Measurements from ENCODE around the gene FRRS1.

FRRS1 gene

DNA sequence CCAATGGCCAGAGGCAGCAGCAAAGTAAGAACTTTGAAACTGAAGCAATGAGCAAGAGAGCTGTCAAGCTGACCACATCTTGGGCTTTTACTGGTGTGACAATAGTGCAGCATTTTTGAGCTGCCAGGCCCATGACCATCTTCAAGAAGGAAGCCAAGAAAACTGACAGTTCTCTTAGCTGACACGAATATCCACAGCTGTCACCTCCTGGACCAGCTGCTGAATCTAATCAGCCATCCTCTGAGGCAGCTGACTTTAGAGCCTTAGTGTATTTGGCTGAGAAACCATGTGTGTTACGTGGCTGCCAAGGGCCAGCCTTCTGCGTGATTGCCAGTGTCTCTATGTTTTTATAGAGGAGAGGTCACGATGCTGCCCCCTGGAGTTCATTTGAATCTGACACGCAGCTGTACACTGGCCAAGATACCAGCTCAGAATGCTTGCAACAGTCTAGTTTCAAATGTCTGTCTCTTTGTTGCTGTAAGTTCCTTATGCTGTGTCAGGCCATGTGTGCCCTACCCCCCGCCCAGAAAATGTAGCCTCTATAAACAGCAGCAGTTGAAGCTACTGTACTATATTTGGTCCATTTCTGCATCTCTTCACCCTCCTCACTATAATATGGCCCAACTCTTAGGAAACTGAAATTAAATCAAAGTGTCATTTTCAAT, 80.8 kb downstream of the FRRS1 start:
- 45 to 47% methylated on average over 6 of the region's 6 CpGs for WGBS, 2 experiments
- Histone ChIP-seq H3K4me1 (ENCODE audit: control insufficient read depth, insufficient read depth, low read length) (no peaks in the 10 kb centered on the region), H3K4me3 (ENCODE audit: insufficient read depth, low read depth, low read length) (no peak overlapping the region), H3K36me3 (ENCODE audit: control insufficient read depth, insufficient read depth, low read length) (no peaks in the 10 kb centered on the region), H3K27ac (ENCODE audit: insufficient read depth, low read depth, low read length, poor library complexity, severe bottlenecking) (no peak overlapping the region), H3K27me3 (ENCODE audit: control insufficient read depth, insufficient read depth, low read length, poor library complexity, severe bottlenecking) (no peaks in the 10 kb centered on the region), H3K9me3 (ENCODE audit: control insufficient read depth, low read length) (no peaks in the 10 kb centered on the region)

DNA sequence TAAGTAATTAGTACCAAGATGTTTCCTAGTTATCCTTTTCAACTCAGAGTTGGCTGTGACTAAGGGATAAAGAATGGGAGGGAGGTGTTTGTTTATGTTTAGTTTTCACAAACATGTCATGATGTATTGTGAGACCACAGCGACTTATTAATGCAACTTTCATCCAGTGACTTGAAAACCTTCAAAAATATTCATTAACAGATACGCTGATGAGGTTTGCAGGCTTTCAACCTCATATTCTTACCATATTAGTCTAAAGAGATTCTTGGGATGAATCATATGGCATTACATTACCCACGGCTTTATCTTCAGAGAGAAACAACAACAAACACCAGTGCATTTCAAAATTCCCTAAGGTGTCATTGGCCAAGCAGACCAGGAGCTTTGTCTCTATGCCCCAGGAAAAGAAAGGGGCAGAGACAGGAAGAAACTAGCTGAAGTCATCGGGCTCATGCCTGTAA, 84.1 kb downstream of the FRRS1 start:
- no peak overlapping the region for H3K27ac ChIP-seq (ENCODE audit: insufficient read depth, low read depth, low read length, poor library complexity, severe bottlenecking)

DNA sequence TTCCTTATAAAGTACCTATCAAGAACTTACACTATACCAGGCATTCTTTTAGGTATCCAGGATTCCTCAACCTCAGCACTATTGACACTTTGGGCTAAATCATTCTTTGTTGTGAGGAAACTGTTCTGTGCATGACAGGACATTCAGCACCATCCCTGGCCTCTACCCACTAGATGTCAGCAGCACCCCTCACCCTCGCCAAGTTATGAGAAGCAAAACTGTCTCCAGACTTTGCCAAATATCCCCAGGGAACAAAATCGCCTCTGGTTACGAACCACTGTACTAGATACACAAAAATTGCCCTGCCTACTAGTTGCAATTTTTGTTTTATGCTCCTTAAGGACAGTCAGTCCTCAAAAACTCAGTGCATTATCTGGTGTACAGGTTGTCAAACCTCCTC, 84.9 kb downstream of the FRRS1 start:
- no peaks in the 10 kb centered on the region for H3K4me1 ChIP-seq (ENCODE audit: control insufficient read depth, insufficient read depth, low read length)
- H3K9me3 ChIP-seq (ENCODE audit: control insufficient read depth, low read length): no peaks in the 10 kb centered on the region
- 90 to 95% methylated on average over 3 of the region's 3 CpGs for WGBS, 2 experiments
- H3K27me3 ChIP-seq (ENCODE audit: control insufficient read depth, insufficient read depth, low read length, poor library complexity, severe bottlenecking): no peaks in the 10 kb centered on the region
- H3K4me3 ChIP-seq (ENCODE audit: insufficient read depth, low read depth, low read length): no peak overlapping the region
- H3K27ac ChIP-seq (ENCODE audit: insufficient read depth, low read depth, low read length, poor library complexity, severe bottlenecking): no peak overlapping the region
- no peaks in the 10 kb centered on the region for H3K36me3 ChIP-seq (ENCODE audit: control insufficient read depth, insufficient read depth, low read length)

More for the DNA sequence above, 84.1 kb downstream of the FRRS1 start:
- no peak overlapping the region for H3K4me3 ChIP-seq (ENCODE audit: insufficient read depth, low read depth, low read length)
- H3K4me1 ChIP-seq (ENCODE audit: control insufficient read depth, insufficient read depth, low read length): no peaks in the 10 kb centered on the region
- H3K36me3 ChIP-seq (ENCODE audit: control insufficient read depth, insufficient read depth, low read length): no peaks in the 10 kb centered on the region
- H3K27me3 ChIP-seq (ENCODE audit: control insufficient read depth, insufficient read depth, low read length, poor library complexity, severe bottlenecking): no peaks in the 10 kb centered on the region
- no peaks in the 10 kb centered on the region for H3K9me3 ChIP-seq (ENCODE audit: control insufficient read depth, low read length)
- 86% methylated on average over 4 of the region's 4 CpGs for WGBS, 2 experiments

DNA sequence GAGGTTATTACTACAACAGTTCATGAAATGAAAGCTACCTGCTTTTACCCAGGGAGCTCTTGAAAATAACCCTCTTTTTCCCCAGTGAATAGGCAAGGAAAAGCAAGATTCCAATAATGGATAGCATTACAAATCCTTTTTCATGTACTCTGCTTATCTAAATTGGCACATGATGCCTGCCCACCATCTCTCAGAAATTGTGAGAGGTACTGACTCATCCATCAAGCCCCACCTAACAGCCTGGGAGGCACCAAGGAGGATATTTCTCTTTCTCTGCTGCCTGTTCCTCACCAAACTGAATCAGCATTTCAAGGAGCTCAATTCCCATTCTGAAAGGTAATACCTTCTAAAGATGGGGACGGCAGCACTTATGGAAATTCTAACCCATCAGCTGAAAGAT, 86.2 kb downstream of the FRRS1 start:
- H3K9me3 ChIP-seq (ENCODE audit: control insufficient read depth, low read length): no peaks in the 10 kb centered on the region

DNA sequence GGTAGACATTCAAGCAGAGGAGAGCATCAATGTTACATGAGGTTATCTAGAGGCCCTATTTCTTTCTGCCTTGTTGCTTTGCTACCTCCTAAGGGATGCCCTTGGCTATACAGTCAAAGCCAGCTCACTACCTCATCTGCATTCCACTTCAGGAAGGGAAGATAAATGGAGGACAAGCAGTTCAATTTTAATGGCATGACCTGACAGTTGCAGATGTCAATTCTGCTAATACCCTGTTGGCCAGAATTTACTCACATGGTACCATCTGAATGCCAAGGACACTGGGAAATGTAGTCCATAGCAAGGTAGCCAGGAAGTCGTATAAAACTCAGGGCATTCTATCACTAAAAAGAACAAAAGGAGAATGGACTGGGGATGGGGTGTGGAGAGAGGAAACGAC, 89.0 kb downstream of the FRRS1 start:
- Histone ChIP-seq H3K4me1 (ENCODE audit: control insufficient read depth, insufficient read depth, low read length) (no peaks in the 10 kb centered on the region), H3K4me3 (ENCODE audit: insufficient read depth, low read depth, low read length) (no peak overlapping the region), H3K27me3 (ENCODE audit: control insufficient read depth, insufficient read depth, low read length, poor library complexity, severe bottlenecking) (no peaks in the 10 kb centered on the region), H3K27ac (ENCODE audit: insufficient read depth, low read depth, low read length, poor library complexity, severe bottlenecking) (no peak overlapping the region), H3K9me3 (ENCODE audit: control insufficient read depth, low read length) (no peaks in the 10 kb centered on the region), H3K36me3 (ENCODE audit: control insufficient read depth, insufficient read depth, low read length) (no peaks in the 10 kb centered on the region)
- 76 to 78% methylated on average over 1 to 2 of the region's 2 CpGs for WGBS, 2 experiments

More for the DNA sequence above, 86.2 kb downstream of the FRRS1 start:
- Histone ChIP-seq H3K36me3 (ENCODE audit: control insufficient read depth, insufficient read depth, low read length) (no peaks in the 10 kb centered on the region), H3K4me1 (ENCODE audit: control insufficient read depth, insufficient read depth, low read length) (no peaks in the 10 kb centered on the region), H3K4me3 (ENCODE audit: insufficient read depth, low read depth, low read length) (no peak overlapping the region), H3K27ac (ENCODE audit: insufficient read depth, low read depth, low read length, poor library complexity, severe bottlenecking) (no peak overlapping the region), H3K27me3 (ENCODE audit: control insufficient read depth, insufficient read depth, low read length, poor library complexity, severe bottlenecking) (no peaks in the 10 kb centered on the region)
- 60 to 77% methylated on average over 1 of the region's 1 CpG for WGBS, 2 experiments

DNA sequence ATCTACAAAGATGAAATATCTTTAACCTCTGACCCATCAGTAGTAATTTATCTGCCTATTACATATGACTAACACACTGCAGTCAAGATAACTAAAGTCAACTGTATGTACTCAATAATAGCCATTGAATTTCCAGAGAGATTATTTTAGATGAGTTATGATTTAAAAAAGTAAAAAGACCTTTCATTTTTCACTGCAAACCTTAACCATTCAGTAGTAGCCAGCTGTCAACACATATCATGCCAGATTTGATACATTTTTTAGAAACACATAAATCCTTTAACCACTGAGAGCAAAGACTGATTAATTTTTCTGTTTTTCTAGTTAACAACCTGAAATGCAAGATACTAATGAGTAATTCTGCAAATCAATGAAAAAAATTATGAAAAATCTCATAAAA, 89.6 kb downstream of the FRRS1 start:
- no peak overlapping the region for H3K27ac ChIP-seq (ENCODE audit: insufficient read depth, low read depth, low read length, poor library complexity, severe bottlenecking)
- H3K4me1 ChIP-seq (ENCODE audit: control insufficient read depth, insufficient read depth, low read length): no peaks in the 10 kb centered on the region
- no peak overlapping the region for H3K4me3 ChIP-seq (ENCODE audit: insufficient read depth, low read depth, low read length)
- no peaks in the 10 kb centered on the region for H3K36me3 ChIP-seq (ENCODE audit: control insufficient read depth, insufficient read depth, low read length)
- no peaks in the 10 kb centered on the region for H3K9me3 ChIP-seq (ENCODE audit: control insufficient read depth, low read length)
- H3K27me3 ChIP-seq (ENCODE audit: control insufficient read depth, insufficient read depth, low read length, poor library complexity, severe bottlenecking): no peaks in the 10 kb centered on the region

DNA sequence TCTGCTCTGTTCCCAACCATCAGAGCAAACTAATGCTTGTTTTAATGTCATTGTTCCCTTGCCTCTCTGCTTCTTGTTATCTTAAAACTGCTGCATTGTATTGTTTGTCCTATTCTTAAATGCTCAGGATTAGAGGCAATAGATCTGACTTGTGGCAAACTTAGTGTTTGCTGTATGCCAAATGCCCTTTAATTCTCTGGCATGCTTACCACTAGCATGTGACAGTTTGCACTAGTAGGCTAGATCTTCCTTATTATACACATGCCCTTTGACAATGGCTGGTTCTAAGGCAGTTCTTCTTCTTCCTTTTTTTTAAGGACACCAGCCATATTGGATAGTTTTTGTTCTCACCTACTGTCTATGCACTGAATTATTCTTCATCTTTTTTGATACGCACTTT, 90.4 kb downstream of the FRRS1 start:
- Histone ChIP-seq H3K27me3 (ENCODE audit: control insufficient read depth, insufficient read depth, low read length, poor library complexity, severe bottlenecking) (no peaks in the 10 kb centered on the region), H3K27ac (ENCODE audit: insufficient read depth, low read depth, low read length, poor library complexity, severe bottlenecking) (no peak overlapping the region), H3K4me1 (ENCODE audit: control insufficient read depth, insufficient read depth, low read length) (no peaks in the 10 kb centered on the region), H3K9me3 (ENCODE audit: control insufficient read depth, low read length) (no peaks in the 10 kb centered on the region), H3K4me3 (ENCODE audit: insufficient read depth, low read depth, low read length) (no peak overlapping the region), H3K36me3 (ENCODE audit: control insufficient read depth, insufficient read depth, low read length) (no peaks in the 10 kb centered on the region)
- 100% methylated on average over 1 of the region's 1 CpG; no CpG with 5 or more reads in 1 of the 2 experiments for WGBS, 2 experiments

DNA sequence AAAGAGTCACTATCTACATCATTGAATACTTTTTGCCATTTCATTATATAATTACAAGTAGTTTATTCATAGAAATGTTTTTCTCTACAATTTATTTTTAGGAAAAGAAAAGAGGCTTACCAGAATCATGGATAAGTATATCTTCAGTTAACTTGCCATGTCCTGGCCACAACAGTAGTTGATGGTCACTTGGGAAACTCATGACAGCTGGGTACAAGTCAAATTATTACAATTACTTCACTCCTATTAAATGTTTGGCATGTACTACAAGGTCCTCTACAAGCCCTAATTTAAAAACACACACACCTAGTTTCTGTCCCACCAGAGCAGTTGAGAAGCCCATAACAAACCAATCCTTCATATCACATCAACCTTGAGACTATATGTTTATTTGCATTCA, 91.1 kb downstream of the FRRS1 start:
- no peaks in the 10 kb centered on the region for H3K27me3 ChIP-seq (ENCODE audit: control insufficient read depth, insufficient read depth, low read length, poor library complexity, severe bottlenecking)
- H3K9me3 ChIP-seq (ENCODE audit: control insufficient read depth, low read length): no peaks in the 10 kb centered on the region
- H3K4me1 ChIP-seq (ENCODE audit: control insufficient read depth, insufficient read depth, low read length): no peaks in the 10 kb centered on the region
- H3K4me3 ChIP-seq (ENCODE audit: insufficient read depth, low read depth, low read length): no peak overlapping the region
- H3K36me3 ChIP-seq (ENCODE audit: control insufficient read depth, insufficient read depth, low read length): no peaks in the 10 kb centered on the region
- no peak overlapping the region for H3K27ac ChIP-seq (ENCODE audit: insufficient read depth, low read depth, low read length, poor library complexity, severe bottlenecking)

DNA sequence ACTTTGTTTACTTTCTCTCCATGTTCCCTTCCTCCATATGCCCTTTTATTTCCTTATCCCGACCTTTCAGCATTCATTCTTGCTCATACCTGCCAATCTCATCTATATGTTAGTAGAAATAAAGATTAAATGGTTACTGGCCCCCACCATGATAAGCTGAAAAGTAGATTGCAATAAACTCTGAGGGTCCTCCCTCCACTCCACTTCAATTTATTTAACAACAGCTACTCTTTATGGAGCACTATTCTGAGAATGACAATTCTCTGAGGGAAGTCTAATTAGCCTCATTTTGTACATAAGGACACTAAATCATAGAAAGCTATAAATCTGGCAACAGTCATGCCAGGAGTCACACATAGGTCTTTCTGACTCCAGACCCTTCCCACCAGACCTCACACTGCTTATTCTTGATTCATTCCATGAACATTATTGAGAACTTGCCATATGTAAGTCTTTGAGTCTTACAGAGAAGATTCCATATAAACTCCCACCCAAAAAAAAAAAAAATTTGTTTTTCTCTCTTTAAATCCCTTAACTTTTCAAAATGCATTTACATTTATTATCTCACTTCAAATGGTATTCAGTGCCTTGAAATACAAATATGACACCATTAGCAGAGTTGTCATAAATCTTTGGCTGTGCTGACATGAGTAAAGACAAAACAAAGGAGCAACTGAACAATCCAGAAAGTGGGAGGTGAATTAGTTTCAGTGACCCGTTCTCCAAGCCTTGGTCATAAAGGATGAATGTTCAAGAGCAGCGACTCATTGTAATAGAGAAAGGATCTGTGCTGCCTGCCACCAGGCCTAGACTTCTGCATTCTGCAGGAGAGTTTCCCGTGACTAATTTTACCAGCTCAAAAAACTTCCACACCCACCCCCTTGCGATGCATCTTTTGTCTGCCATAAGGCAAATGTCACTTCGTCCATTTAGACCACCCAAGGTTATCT, 92.0 kb downstream of the FRRS1 start:
- 80 to 87% methylated on average over 5 of the region's 6 CpGs for WGBS, 2 experiments
- Histone ChIP-seq H3K4me3 (ENCODE audit: insufficient read depth, low read depth, low read length) (no peak overlapping the region), H3K27ac (ENCODE audit: insufficient read depth, low read depth, low read length, poor library complexity, severe bottlenecking) (no peak overlapping the region), H3K9me3 (ENCODE audit: control insufficient read depth, low read length) (no peaks in the 10 kb centered on the region), H3K4me1 (ENCODE audit: control insufficient read depth, insufficient read depth, low read length) (no peaks in the 10 kb centered on the region), H3K36me3 (ENCODE audit: control insufficient read depth, insufficient read depth, low read length) (no peaks in the 10 kb centered on the region), H3K27me3 (ENCODE audit: control insufficient read depth, insufficient read depth, low read length, poor library complexity, severe bottlenecking) (no peaks in the 10 kb centered on the region)

DNA sequence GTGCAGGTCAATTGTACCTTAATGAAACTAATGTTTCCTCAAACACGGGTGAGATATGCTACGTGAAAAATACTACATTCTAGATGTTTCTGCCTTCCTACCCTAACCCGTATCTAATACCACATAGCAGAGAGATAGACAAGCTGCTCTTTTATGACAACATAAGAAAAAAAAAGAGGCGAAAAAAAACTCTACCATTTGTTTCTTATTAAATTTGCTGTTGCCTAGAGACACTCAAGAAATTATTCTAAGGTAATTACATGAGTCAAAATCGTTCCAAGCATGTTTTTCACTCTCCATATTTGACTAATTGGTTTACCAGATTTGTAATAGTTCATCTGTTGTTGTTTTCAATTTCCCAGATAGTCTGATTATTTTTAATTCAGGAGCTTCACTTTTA, 93.1 kb downstream of the FRRS1 start:
- no peak overlapping the region for H3K4me3 ChIP-seq (ENCODE audit: insufficient read depth, low read depth, low read length)
- no peaks in the 10 kb centered on the region for H3K27me3 ChIP-seq (ENCODE audit: control insufficient read depth, insufficient read depth, low read length, poor library complexity, severe bottlenecking)
- H3K27ac ChIP-seq (ENCODE audit: insufficient read depth, low read depth, low read length, poor library complexity, severe bottlenecking): no peak overlapping the region
- H3K4me1 ChIP-seq (ENCODE audit: control insufficient read depth, insufficient read depth, low read length): no peaks in the 10 kb centered on the region
- H3K36me3 ChIP-seq (ENCODE audit: control insufficient read depth, insufficient read depth, low read length): no peaks in the 10 kb centered on the region
- H3K9me3 ChIP-seq (ENCODE audit: control insufficient read depth, low read length): no peaks in the 10 kb centered on the region
- WGBS, 2 experiments: 95 to 97% methylated on average over 3 of the region's 5 CpGs
